Neutrophil (primary cell): Measurements from ENCODE around the gene LRMDA.

Experiments
- H3K27ac ChIP-seq: fragments of 200-600 bp; sonication (generic); 2 replicates; pipeline ENCODE4 v1.5.1; 2016; ENCODE audit warnings: mild to moderate bottlenecking, moderate library complexity
- H3K27me3 ChIP-seq: fragments of 200-600 bp; sonication (generic); 2 replicates; pipeline ENCODE4 v1.6.0; 2016; ENCODE audit warnings: mild to moderate bottlenecking
- H3K36me3 ChIP-seq: fragments of 200-600 bp; sonication (generic); 2 replicates; pipeline ENCODE4 v1.5.1; 2017
- H3K4me1 ChIP-seq, 2 experiments: fragments of 200-600 bp in 1 of 2; sonication (generic) in 1 of 2; 1 replicate in 1 of 2; 2 replicates in 1 of 2; pipeline versions ENCODE4 v1.5.1 to v1.6.1; 2013 to 2016; ENCODE audit warnings: low read depth in 1 of 2, low read length in 1 of 2, mild to moderate bottlenecking in 1 of 2, moderate library complexity in 1 of 2; ENCODE audit not compliant: control insufficient read depth in 1 of 2, insufficient read depth in 1 of 2
- H3K4me3 ChIP-seq, 2 experiments: fragments of 200-600 bp in 1 of 2; sonication (generic) in 1 of 2; 1 replicate in 1 of 2; 2 replicates in 1 of 2; pipeline ENCODE4 v1.5.1; 2013 to 2016; ENCODE audit warnings: low read depth in 1 of 2, low read length in 1 of 2, mild to moderate bottlenecking in 1 of 2, moderate library complexity in 1 of 2
- H3K9me3 ChIP-seq: fragments of 200-600 bp; sonication (generic); 2 replicates; pipeline ENCODE4 v1.5.1; 2016
- CTCF ChIP-seq: fragments of 200-600 bp; sonication (generic); IDR thresholded peaks from 2 replicates; pipeline ENCODE4 v1.5.1; 2016; ENCODE audit warnings: antibody characterized with exemption

LRMDA gene

DNA sequence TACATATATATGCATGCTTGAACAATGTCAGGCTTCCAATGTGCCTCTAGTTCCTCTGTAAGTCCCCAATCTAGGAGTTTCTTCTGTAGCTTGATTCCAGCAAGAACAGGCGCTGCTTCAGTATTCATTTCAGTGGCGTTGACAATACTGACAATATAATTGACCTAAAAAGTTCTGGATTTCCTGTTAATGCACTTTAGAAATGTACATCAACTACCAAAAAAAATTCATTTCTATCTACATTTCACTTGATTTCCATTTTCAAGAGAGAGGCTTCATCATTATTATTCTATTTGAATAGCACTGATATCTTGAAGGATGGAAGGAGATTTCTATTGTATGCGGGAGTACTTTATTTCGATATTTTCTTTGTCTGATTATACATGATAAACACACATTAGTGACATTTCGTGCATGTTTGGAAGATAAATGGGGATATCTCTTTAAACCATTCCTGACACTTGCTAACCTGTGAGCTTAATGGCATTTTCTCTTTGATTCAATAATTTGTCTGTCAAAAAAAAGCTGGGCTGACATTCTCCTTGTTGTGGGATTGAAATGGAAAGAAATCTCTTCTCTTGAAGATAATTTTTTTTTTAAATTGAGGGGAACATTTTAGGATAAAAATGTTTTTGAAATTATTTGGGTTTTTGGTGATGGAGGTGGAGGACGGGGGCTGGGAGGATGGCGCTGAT lies 568.2 kb downstream of the LRMDA start:
- no peaks in the 10 kb centered on the region for H3K4me1 ChIP-seq
- H3K4me3 ChIP-seq = no peak overlapping the region
- H3K27me3 ChIP-seq = no peaks in the 10 kb centered on the region
- TF ChIP-seq CTCF = no peak
- H3K27ac ChIP-seq = no peak overlapping the region
- no peaks in the 10 kb centered on the region for H3K9me3 ChIP-seq
- no peaks in the 10 kb centered on the region for H3K36me3 ChIP-seq

GRCh38 chr10:76000550-76000949 lies 569.1 kb downstream of the LRMDA start:
- Histone ChIP-seq H3K4me3 (no peak overlapping the region), H3K27ac (no peak overlapping the region), H3K36me3 (no peaks in the 10 kb centered on the region), H3K27me3 (no peaks in the 10 kb centered on the region), H3K9me3 (no peaks in the 10 kb centered on the region), H3K4me1 (no peaks in the 10 kb centered on the region)
- no peak for TF ChIP-seq CTCF

- no peaks in the 10 kb centered on the region for H3K36me3 ChIP-seq
- TF ChIP-seq CTCF = no peak
- H3K27me3 ChIP-seq = no peaks in the 10 kb centered on the region
- H3K27ac ChIP-seq = no peak overlapping the region
- no peaks in the 10 kb centered on the region for H3K9me3 ChIP-seq
- no peak overlapping the region for H3K4me3 ChIP-seq
- H3K4me1 ChIP-seq = no peaks in the 10 kb centered on the region
Observed at GRCh38 chr10:76001019-76001418, 569.6 kb downstream of the LRMDA start.

GRCh38 chr10:76001461-76001860 lies 570.0 kb downstream of the LRMDA start:
- Histone ChIP-seq H3K27me3 (no peaks in the 10 kb centered on the region), H3K4me1 (no peaks in the 10 kb centered on the region), H3K4me3 (no peak overlapping the region), H3K9me3 (no peaks in the 10 kb centered on the region), H3K27ac (no peak overlapping the region), H3K36me3 (no peaks in the 10 kb centered on the region)
- TF ChIP-seq CTCF = no peak

DNA sequence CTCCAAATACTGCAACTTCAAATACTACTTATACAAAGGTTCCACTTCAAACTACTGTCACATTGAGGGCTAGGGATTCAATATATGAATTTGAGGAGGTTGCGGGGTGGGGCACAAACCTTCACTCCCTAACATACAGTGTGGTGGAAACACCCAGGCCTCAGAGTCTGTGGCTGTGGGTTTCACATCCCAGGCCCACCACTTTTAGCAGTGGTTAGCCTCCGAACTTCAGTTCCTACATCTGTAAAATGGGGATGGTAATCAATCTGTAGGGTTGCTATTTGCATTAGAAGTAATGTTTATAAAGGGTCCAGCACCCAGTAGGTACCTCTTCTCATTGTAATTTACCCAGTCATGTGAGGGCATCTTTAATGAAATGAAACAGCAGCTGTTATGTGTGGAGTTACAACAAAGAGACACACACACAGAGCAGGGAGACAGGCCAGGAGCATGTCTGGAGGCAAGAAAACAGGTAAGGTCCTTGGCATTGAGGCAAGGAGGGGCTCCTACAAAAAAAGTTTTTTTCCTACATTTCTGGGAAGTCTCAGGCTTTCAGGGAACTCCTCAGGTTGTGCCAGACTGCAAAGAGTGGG lies 570.9 kb downstream of the LRMDA start:
- no peaks in the 10 kb centered on the region for H3K36me3 ChIP-seq
- H3K27me3 ChIP-seq = no peaks in the 10 kb centered on the region
- H3K9me3 ChIP-seq = no peaks in the 10 kb centered on the region
- no peaks in the 10 kb centered on the region for H3K4me1 ChIP-seq
- H3K4me3 ChIP-seq = no peak overlapping the region
- TF ChIP-seq CTCF = no peak
- no peak overlapping the region for H3K27ac ChIP-seq
